ENCODE results near the gene SLC25A10.

Gene SLC25A10

DNA sequence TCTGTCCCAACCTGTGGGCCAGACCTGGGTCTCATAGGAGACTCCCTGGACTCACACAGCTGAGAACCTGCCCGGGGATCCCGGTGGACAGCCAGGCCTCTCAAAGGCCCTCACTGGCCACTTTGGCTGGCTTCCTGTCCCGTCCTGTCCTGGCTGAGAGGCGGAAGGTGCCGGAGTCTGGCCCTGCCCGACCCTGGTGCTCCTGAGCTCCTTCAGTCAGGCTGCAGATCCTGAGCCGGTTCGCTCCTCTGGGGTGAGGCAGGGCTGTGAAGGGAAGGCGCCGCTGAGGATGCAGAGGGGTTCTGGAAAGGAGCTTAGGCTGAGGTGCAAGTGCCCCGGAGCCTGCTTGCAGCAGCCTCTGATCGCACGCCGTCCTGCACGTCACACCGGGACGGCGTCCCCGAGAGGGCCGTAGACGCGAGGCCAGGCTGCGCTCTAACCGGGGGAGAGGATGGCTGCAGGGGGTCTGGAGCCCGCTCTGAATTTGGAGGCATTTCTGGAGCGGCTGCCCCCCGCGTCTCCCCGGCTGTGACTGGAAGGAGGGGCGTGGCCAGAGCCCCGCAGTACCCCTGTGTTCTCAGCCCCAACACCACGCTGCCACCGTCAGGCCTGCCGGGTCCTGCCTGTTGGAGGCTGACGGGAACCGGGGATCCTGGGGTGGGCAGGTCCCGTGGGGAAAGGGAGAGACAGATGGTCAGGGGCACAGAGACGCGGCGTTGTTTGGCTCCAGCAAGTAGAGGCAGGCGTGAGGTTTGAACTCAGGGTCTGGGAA lies 24.1 kb upstream of the SLC25A10 start:
- DNase-seq = no peak

DNA sequence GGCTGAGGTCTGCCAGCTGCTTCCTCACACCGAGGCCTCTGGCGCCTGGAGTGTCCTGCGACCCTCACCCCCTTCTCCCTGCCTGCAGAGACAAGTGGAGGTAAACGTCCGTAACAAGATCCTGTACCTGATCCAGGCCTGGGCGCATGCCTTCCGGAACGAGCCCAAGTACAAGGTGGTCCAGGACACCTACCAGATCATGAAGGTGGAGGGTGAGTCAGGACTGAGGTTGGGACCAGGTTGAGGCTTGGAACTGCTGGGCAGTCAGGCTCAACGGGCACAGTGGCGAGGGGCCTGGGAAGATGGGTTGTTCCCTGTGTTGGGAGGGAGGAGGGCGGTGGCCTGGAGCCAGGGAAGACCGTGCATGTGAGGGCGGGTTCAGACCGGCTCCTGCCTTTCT lies 23.5 kb upstream of the SLC25A10 start:
- no peak for DNase-seq

DNA sequence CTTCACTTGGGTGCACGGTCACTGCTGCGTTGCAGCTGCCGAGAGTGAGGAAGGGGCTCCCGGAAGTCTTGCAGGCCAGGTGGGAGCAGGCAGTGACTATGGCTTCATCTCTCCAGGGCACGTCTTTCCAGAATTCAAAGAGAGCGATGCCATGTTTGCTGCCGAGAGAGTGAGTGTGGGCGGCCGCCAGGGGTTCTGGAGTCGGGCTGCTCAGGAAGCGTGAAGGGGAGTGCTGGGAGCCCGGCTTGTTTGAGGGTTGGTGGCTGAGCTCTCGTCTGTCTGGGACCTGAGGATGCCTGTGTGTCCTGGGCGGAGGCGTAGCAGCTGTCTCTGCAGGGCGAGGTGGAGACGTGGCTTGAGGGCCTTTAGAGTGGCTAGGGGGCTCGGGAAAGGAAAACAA lies 22.0 kb upstream of the SLC25A10 start:
- no peak for DNase-seq

DNA sequence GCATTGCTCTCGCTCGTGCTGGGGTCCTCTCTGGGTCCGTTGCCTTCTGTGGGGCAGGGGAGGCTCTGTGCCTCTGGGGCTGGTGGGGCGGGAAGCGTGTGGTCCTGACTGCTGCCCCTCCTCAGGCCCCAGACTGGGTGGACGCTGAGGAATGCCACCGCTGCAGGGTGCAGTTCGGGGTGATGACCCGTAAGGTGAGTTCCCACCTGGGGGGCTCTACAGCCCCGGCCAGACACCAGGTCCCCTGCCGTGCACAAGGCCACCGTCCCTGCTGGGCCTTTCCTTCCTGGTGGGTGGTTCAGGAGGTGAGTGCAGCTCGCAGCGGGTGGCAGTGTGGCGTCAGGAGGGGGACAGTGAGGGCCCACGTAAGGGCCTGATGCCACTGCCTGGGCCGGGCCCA lies 21.5 kb upstream of the SLC25A10 start:
- no peak for DNase-seq

DNA sequence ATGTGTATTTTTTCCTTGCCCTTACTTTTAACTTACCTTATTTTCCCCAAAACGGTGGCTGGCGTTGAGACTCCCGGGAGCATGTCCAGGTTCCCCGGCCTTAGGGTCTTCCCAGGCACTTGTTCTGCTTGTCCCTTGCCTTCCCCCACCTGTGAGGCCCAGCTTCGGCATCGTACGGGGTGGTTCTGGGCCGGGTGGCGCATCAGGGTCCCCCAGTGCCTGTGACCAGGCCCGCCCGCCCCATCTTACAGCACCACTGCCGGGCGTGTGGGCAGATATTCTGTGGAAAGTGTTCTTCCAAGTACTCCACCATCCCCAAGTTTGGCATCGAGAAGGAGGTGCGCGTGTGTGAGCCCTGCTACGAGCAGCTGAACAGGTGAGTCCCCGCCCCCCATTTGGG lies 20.9 kb upstream of the SLC25A10 start:
- no peak for DNase-seq

DNA sequence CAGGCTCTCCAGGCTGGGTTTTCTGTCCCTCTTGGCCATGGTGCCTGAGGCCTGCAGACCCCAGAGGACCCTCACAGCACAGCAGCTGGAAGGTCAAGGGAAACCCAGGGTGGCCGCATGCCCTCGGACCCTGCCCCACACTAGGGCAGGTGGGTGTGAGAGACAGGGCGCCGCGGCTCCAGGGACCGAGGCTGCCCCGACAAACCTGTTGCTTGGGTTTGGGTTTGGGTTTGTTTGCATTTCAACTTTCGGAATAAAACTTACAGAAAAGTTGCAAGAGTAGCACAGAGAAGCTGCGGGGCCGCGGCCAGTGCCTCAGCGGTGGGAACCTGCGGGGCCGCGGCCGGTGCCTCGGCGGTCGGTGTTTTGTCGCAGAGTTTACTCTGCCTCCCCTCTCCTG lies 20.5 kb upstream of the SLC25A10 start:
- no peak for DNase-seq

DNA sequence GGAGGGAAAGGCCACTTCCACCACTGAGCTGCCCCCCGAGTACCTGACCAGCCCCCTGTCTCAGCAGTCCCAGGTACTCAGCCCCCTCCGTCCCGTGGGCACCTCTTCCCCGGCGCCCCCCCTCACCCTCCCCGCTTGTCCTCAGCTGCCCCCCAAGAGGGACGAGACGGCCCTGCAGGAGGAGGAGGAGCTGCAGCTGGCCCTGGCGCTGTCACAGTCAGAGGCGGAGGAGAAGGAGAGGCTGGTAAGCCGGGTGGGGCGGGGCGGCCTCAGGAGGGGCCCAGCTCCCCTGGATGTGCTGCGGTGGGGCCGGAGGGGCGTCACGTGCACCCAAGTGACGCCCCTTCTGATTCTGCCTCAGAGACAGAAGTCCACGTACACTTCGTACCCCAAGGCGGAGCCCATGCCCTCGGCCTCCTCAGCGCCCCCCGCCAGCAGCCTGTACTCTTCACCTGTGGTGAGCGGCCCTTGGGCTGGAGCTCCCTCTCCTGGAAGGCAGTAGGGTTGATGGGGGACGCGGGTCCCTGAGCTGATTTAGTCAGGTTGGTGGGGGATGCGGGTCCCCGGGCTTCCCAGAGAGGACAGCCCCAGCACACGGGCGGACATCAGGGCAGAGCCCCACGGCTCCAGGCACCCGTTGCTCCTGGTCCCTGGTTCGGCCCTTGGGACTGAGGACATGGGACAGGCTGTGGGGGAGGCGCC lies 18.4 kb upstream of the SLC25A10 start:
- no peak for DNase-seq

DNA sequence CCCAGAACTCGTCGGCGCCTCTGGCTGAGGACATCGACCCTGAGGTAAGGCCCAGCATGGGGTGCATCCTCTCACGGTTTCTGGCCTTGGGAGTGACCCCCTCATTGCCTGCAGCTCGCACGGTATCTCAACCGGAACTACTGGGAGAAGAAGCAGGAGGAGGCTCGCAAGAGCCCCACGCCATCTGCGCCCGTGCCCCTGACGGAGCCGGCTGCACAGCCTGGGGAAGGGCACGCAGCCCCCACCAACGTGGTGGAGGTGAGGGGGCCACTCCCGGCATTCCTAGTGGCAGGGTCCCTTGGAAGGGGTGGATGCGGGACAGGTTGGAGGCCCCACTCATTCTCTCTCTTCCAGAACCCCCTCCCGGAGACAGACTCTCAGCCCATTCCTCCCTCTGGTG lies 17.3 kb upstream of the SLC25A10 start:
- DNase-seq = no peak

DNA sequence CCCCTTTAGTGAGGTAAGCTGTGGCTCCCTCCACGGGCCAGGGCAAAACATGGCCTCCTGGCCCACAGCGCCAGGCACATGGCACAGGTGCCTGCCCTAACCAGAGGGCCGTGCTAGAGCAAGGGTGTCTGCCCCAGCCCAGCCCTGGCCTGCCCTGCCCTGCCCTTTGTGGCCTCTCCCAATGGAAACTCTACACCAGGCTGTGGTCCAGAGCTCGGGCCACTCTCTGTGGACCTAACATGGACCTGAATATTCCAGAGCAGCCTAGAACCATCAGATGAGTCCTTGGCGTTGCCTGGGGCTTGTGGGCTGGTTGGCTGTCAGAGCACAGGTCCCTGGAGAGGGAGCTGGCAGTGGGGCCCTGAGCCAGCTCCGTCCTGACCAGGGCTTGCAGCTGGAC lies 16.9 kb upstream of the SLC25A10 start:
- DNase-seq = no peak

DNA sequence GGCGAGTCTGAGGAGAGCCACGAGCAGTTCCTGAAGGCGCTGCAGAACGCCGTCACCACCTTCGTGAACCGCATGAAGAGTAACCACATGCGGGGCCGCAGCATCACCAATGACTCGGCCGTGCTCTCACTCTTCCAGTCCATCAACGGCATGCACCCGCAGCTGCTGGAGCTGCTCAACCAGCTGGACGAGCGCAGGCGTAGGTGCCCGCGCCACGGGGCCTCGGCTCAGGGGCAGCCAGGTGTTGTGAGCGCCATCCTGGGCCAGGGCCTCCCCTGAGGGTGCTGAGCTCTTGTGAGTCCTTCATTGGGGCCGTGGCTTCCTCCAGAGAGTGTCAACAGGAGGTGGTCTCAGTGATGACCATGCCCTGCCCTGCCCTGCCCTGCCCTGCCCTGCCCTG lies 16.3 kb upstream of the SLC25A10 start:
- DNase-seq = no peak

DNA sequence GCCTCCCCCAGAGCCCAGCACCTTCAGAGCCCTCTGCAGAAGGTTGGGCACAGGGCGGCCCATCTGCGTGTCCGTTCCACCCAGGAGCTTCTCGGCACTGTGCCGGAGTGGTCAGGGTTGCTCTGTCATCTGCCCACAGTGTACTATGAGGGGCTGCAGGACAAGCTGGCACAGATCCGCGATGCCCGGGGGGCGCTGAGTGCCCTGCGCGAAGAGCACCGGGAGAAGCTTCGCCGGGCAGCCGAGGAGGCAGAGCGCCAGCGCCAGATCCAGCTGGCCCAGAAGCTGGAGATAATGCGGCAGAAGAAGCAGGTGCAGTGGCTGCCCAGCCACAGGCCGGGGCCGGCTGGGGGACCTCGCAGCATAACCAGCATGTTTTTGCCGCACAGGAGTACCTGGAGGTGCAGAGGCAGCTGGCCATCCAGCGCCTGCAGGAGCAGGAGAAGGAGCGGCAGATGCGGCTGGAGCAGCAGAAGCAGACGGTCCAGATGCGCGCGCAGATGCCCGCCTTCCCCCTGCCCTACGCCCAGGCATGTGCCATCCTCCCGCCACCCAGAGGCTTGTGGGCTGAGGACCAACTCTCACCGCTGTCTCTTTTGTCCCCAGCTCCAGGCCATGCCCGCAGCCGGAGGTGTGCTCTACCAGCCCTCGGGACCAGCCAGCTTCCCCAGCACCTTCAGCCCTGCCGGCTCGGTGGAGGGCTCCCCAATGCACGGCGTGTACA lies 15.7 kb upstream of the SLC25A10 start:
- DNase-seq = no peak

DNA sequence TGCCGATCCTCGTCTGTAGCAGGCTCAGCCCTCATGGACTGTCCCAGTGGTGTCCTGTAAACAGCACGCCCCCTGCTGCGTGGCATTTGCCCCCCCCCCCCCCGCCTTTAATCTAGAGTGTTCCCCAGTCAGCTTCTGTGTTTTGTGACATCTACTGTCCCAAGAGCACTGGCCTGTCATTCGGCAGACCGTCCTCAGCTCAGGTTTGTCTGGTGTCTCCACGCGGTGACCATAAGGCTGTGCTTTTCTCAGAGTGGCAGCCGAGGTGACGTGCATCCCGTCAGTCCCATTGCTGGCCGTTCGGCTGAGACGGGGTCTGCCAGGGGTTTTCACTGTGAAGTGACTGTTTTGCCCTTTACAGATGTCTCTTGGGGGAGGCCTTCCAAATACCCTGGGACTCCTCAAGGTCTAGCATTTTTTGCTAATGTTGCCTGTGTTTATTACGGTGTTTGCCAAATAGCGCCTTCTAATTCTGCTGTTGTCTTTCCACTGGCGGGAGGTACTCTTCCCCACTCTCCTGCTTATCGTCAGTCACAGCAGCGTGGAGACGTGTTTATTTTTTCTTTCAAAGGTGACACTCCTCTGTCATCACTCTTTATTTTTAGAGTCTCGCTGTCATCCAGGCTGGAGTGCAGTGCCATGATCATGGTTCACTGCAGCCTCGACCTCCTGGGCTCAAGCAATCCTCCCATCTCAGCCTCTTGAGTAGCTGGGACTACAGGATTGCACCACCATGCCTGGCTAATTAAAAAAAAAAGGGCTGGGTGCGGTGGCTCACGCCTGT lies 14.6 kb upstream of the SLC25A10 start:
- no peak for DNase-seq

DNA sequence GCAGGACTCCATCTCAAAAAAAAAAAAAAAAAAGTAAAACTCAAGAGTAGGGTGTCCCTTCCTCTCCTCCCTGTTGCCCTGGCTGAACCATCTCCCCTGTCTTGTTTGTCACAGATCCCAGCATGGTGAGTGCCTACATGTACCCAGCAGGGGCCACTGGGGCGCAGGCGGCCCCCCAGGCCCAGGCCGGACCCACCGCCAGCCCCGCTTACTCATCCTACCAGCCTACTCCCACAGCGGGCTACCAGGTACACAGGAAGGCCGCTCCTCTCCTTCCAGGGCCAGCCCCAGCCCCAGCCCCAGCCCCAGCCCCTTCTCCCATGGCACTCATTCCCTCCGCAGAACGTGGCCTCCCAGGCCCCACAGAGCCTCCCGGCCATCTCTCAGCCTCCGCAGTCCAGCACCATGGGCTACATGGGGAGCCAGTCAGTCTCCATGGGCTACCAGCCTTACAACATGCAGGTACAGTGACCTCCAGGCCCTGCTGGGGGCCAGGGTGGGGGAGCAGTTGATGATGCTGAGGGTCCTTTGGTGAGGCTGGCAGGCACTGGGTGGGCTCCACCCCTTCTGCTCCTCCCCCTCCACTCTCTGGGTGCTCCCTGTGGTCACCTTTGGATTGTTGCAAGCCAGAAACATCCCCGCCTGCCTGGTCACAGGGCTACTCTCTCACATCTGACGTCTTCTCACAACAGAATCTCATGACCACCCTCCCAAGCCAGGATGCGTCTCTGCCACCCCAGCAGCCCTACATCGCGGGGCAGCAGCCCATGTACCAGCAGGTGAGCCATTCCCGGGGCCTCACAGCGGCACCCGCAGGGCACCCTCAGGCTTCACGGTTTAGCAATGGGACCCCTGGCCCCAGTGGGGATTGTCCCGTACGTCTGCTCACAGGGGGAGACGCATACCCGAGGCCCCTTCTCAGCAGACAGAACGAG lies 11.5 kb upstream of the SLC25A10 start:
- no peak for DNase-seq

DNA sequence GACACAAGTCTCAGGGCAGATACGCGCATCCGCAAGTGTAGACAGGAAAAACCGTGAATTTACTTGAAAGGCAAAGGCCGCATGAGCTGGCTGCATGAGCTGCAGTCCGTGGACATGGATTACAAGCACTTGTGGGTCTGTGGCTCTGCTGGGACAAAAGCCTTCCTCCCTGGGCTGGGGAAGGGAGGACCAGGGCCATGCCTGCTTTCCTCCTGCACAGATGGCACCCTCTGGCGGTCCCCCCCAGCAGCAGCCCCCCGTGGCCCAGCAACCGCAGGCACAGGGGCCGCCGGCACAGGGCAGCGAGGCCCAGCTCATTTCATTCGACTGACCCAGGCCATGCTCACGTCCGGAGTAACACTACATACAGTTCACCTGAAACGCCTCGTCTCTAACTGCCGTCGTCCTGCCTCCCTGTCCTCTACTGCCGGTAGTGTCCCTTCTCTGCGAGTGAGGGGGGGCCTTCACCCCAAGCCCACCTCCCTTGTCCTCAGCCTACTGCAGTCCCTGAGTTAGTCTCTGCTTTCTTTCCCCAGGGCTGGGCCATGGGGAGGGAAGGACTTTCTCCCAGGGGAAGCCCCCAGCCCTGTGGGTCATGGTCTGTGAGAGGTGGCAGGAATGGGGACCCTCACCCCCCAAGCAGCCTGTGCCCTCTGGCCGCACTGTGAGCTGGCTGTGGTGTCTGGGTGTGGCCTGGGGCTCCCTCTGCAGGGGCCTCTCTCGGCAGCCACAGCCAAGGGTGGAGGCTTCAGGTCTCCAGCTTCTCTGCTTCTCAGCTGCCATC lies 10.6 kb upstream of the SLC25A10 start:
- DNase-seq = peak in 1 of 2 experiments; percentile 40

DNA sequence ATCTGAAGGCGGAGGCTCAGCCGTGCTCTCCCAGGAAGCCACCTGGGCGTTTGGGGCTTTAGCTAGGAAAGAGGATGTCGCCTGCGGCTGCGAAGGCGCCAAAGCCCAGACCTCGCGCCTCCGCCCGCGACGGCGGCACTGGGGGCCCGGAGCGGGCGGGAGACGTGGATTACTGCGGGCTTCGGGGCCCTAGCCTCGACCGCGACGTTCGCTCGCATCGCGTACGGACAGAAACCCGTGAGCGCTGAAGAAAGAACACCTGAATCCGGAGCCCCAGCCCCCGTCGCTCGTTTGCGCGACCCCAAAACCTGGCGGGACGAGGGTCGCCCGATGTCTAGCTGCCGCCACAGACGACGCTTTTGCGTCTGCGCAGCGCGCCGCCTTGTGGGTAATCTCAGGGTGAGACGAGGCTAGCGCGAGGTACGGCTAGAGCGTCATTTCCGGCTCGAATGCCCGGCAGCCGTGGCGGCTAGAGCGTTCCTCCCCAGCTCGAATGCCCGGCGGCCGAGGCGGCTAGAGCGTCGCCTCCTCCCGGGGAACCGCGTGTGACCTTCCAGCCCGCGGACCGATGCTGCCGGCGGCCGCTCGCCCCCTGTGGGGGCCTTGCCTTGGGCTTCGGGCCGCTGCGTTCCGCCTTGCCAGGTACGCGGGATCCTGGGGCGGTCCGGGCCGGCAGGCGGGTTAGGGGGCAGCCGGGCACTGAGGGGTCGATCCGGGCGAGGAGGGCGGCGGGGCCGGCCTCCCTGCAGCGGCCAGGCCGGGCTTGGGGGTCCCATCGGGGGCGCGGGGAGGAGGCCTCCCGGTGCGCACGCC lies 8.9 kb upstream of the SLC25A10 start, which contains the start of gene MRPL12:
Gene MRPL12 (plus strand): TSS at position 434 of the 813 bp plus-strand sequence. CDS start 135 bp downstream, at position 569.
- peak; percentile 96 to 99 for DNase-seq

DNA sequence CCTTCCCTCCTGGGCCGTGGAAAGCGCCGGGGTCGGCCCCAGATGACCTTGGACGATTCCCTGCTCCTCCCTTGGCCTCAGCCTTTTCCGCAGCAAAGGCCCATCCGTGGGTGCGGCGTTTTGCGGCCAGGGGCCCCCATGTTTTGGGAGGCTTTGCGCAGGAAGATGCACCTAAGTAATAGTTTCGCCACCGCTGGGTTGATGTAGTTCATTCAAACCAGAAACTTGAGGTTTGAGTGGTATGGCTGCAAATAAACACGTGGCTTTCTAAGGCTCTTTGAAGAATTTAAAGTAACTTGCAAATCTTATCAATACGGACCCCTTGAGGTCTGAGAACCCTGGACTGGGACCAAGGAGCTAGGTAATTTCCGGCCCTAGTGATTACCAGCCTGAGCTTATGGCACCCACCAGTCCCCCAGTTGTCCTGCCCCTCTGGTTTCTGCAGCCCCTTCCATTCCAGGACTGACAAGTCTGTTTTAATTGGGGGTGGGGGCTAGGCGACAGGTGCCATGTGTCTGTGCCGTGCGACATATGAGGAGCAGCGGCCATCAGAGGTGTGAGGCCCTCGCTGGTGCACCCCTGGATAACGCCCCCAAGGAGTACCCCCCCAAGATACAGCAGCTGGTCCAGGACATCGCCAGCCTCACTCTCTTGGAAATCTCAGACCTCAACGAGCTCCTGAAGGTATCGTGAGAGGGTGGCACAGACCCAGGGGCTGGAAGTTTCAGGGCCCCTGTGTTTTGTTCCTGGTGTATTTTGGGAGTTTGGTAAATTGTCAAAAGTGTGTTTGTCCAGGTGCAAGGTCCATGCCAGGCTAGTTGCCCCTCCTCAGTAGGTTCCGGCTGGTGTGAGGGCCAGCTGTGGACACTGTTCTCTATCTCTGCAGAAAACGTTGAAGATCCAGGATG lies 8.1 kb upstream of the SLC25A10 start:
- DNase-seq = peak in 1 of 2 experiments; percentile 46

DNA sequence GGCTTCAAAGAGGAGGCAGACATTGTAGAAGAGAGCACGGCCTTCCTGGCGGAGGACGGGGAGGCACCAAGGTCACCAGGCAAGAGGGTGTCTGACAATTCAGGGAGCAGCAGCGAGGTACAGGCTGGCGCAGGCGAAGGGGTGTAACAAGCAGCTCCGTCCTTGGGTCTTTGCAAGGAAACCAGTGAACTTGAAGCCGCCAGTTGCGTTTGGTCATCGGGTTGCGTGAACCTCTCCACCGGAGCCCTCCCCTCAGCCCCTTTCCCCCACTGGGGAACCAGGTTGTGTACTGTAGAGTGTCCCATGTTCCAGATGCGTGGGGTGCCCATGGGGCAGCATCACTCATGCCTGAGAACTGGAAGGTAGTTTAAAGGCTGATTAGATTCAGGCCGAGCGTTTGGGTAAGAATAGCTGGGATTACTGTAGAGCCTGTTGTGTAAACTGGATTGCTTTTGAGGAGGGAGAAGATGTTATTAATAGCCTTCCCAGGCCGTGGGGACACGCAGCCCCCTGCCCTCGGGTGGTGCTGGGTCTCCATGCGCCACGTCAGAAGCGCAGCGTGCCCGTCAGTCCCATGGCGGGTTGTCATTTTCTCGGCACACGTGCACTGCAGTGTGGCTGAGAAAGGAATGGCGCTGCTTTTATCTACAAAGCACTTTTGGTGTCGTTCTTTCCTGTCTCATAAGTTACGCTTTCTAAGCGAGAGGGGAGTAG lies 6.4 kb upstream of the SLC25A10 start:
- no peak for DNase-seq

DNA sequence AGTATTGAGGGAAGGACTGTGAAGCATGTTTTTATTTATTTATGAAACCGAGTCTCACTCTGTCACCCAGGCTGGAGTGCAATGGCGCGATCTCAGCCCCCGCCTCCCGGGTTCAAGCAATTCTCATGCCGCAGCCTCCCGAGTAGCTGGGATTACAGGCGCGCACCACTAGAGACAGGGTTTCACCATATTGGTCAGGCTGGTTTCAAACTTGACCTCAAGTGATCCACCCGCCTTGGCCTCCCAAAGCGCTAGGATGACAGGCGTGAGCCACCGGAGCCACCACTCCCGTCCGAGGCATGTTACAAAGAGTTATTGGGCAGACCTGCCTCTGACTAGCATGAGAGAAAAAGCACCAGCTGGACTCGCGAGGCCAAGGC lies 5.9 kb upstream of the SLC25A10 start:
- DNase-seq = no peak
